Measurements from ENCODE around the gene WLS.

DNA sequence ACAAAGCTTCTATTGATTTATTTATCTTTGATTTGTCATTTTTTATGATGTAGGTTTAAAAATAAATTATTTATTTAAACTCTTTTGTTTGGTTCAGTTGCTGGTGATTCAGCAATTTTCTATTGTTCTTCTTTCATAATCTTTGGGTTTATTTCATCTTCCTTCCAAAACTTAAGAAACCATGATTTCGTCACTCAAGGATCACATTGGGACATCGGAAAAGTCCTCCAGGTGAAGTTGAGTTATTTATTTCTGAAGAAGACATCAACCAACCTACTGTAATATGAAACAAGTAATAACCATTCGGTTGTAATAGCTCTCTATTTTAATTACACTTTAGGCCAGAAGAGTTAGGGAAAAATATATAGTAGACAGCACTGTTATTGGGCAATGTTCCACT is 23.0 kb upstream of the WLS start:
- TF ChIP-seq, protein P1, sequence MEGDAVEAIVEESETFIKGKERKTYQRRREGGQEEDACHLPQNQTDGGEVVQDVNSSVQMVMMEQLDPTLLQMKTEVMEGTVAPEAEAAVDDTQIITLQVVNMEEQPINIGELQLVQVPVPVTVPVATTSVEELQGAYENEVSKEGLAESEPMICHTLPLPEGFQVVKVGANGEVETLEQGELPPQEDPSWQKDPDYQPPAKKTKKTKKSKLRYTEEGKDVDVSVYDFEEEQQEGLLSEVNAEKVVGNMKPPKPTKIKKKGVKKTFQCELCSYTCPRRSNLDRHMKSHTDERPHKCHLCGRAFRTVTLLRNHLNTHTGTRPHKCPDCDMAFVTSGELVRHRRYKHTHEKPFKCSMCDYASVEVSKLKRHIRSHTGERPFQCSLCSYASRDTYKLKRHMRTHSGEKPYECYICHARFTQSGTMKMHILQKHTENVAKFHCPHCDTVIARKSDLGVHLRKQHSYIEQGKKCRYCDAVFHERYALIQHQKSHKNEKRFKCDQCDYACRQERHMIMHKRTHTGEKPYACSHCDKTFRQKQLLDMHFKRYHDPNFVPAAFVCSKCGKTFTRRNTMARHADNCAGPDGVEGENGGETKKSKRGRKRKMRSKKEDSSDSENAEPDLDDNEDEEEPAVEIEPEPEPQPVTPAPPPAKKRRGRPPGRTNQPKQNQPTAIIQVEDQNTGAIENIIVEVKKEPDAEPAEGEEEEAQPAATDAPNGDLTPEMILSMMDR (conservative IDR thresholded peaks at IDR 0.05), result no peak
- no peak for TF ChIP-seq EZH2 (IDR thresholded peaks at IDR 0.05; ENCODE audit: low read depth)
